DND-41 (cell line): Measurements from ENCODE around the gene SLC22A3.

ENCODE experiments used
- ATAC-seq: fragments of 200-7000 bp; cut with Tn5 transposase; 3 replicates; pipeline ENCODE4 v1.9.1; 2021; ENCODE audit warnings: low read depth; ENCODE audit not compliant: insufficient read depth
- DNase-seq: peaks from one replicate; pipeline ENCODE4 v3.0.0-alpha.2; 2020
- H2AFZ ChIP-seq: 2 replicates; pipeline ENCODE4 v1.6.0; 2012; ENCODE audit warnings: low read depth, low read length
- H3K27ac ChIP-seq: 2 replicates; pipeline ENCODE4 v1.5.1; 2012; ENCODE audit warnings: low read length, inconsistent platforms
- H3K27me3 ChIP-seq: fragments of 200-600 bp; sonication (generic); 2 replicates; pipeline ENCODE4 v1.6.0; 2012; ENCODE audit warnings: low read length, mild to moderate bottlenecking, inconsistent platforms; ENCODE audit not compliant: insufficient read depth, poor library complexity
- H3K36me3 ChIP-seq: 2 replicates; pipeline ENCODE4 v1.5.1; 2012; ENCODE audit warnings: low read length, inconsistent platforms; ENCODE audit not compliant: insufficient read depth
- H3K4me1 ChIP-seq: 2 replicates; pipeline ENCODE4 v1.5.1; 2012; ENCODE audit warnings: mild to moderate bottlenecking, low read length; ENCODE audit not compliant: insufficient read depth
- H3K4me2 ChIP-seq: 2 replicates; pipeline ENCODE4 v1.6.0; 2012; ENCODE audit warnings: mild to moderate bottlenecking, moderate library complexity, low read length, inconsistent platforms; ENCODE audit not compliant: insufficient read depth
- H3K4me3 ChIP-seq, 2 experiments: fragments of 200-600 bp in 1 of 2; shearing (Covaris generic) in 1 of 2; 2 replicates each; pipeline ENCODE4 v1.5.1; 2012 to 2016; ENCODE audit warnings: inconsistent platforms in 2 of 2, low read length in 2 of 2, mild to moderate bottlenecking in 2 of 2, low read depth in 1 of 2, moderate library complexity in 1 of 2
- H3K79me2 ChIP-seq: 2 replicates; pipeline ENCODE4 v1.6.0; 2012; ENCODE audit warnings: low read length, inconsistent platforms; ENCODE audit not compliant: insufficient read depth
- H3K9ac ChIP-seq: 2 replicates; pipeline ENCODE4 v1.6.0; 2012; ENCODE audit warnings: low read depth, mild to moderate bottlenecking, inconsistent platforms, low read length, moderate library complexity
- H3K9me3 ChIP-seq: 2 replicates; pipeline ENCODE4 v1.5.1; 2012; ENCODE audit warnings: low read length, moderate library complexity, mild to moderate bottlenecking, inconsistent platforms; ENCODE audit not compliant: insufficient read depth, severe bottlenecking
- H4K20me1 ChIP-seq: 2 replicates; pipeline ENCODE4 v1.6.0; 2012; ENCODE audit warnings: low read length; ENCODE audit not compliant: insufficient read depth
- CTCF ChIP-seq: IDR thresholded peaks from 2 replicates; pipeline ENCODE4 v1.5.1; 2012; ENCODE audit warnings: borderline replicate concordance, low read length, moderate library complexity, mild to moderate bottlenecking; ENCODE audit not compliant: poor library complexity, severe bottlenecking; ENCODE audit errors: extremely low read depth
- EZH2 ChIP-seq: IDR thresholded peaks from 3 replicates; pipeline ENCODE4 v1.6.1; 2012; ENCODE audit warnings: borderline replicate concordance, low read depth, mild to moderate bottlenecking, moderate library complexity, low read length, inconsistent platforms; ENCODE audit not compliant: severe bottlenecking

The SLC22A3 gene

GRCh38 chr6:160430203-160430602 lies 82.0 kb downstream of the SLC22A3 start:
- ATAC-seq, result no peak

GRCh38 chr6:160430751-160431150 lies 82.6 kb downstream of the SLC22A3 start:
- ATAC-seq (no peak), DNase-seq (no peak)
- Histone ChIP-seq H3K9me3 (no peaks in the 10 kb centered on the region), H3K9ac (no peak overlapping the region), H3K4me1 (no peaks in the 10 kb centered on the region), H3K27me3 (peaks cover 4% of the 10 kb centered on the region), H4K20me1 (no peaks in the 10 kb centered on the region), H3K36me3 (no peaks in the 10 kb centered on the region), H3K79me2 (no peaks in the 10 kb centered on the region), H2AFZ (no peak overlapping the region), H3K4me2 (no peak overlapping the region), H3K27ac (no peak overlapping the region), H3K4me3 (no peak overlapping the region)
- TF ChIP-seq EZH2, result no peak
- no peak for TF ChIP-seq CTCF

More at GRCh38 chr6:160430203-160430602, 82.0 kb downstream of the SLC22A3 start:
- Histone ChIP-seq H3K9ac (no peak overlapping the region), H4K20me1 (no peaks in the 10 kb centered on the region), H3K4me3 (no peak overlapping the region), H3K4me1 (no peaks in the 10 kb centered on the region), H3K9me3 (no peaks in the 10 kb centered on the region), H3K27ac (no peak overlapping the region), H3K4me2 (no peak overlapping the region), H3K79me2 (no peaks in the 10 kb centered on the region), H3K27me3 (peaks cover 3% of the 10 kb centered on the region), H3K36me3 (no peaks in the 10 kb centered on the region), H2AFZ (no peak overlapping the region)
- DNase-seq, result no peak
- TF ChIP-seq CTCF, result no peak
- TF ChIP-seq EZH2, result no peak

GRCh38 chr6:160431226-160431625 lies 83.0 kb downstream of the SLC22A3 start:
- no peak overlapping the region for H2AFZ ChIP-seq
- no peak for ATAC-seq
- no peak for DNase-seq
- no peak overlapping the region for H3K9ac ChIP-seq
- no peak overlapping the region for H3K4me3 ChIP-seq
- H3K27ac ChIP-seq, result no peak overlapping the region
- no peaks in the 10 kb centered on the region for H4K20me1 ChIP-seq
- no peak for TF ChIP-seq EZH2
- no peak for TF ChIP-seq CTCF
- H3K27me3 ChIP-seq, result peaks cover 9% of the 10 kb centered on the region
- H3K4me1 ChIP-seq, result no peaks in the 10 kb centered on the region
- no peaks in the 10 kb centered on the region for H3K79me2 ChIP-seq
- no peak overlapping the region for H3K4me2 ChIP-seq
- H3K9me3 ChIP-seq, result no peaks in the 10 kb centered on the region
- no peaks in the 10 kb centered on the region for H3K36me3 ChIP-seq
